IPS DF 6.9 (cell line): ENCODE data around the gene LNX2.

Experiments
- DNase-seq: peaks from one replicate; pipeline ENCODE4 v3.0.0-alpha.2; 2013; ENCODE audit warnings: low read depth, low spot score
- H3K27ac ChIP-seq: one replicate; pipeline ENCODE4 v1.5.1; 2013; ENCODE audit warnings: low read length, control low read depth
- H3K27me3 ChIP-seq: 2 replicates; pipeline ENCODE4 v1.6.1; 2013; ENCODE audit warnings: mild to moderate bottlenecking, low read length; ENCODE audit not compliant: control insufficient read depth, insufficient read depth
- H3K36me3 ChIP-seq: 2 replicates; pipeline ENCODE4 v1.6.1; 2013; ENCODE audit warnings: low read length; ENCODE audit not compliant: control insufficient read depth, insufficient read depth
- H3K4me1 ChIP-seq: 2 replicates; pipeline ENCODE4 v1.6.1; 2013; ENCODE audit warnings: low read length; ENCODE audit not compliant: control insufficient read depth, insufficient read depth
- H3K4me3 ChIP-seq: 2 replicates; pipeline ENCODE4 v1.5.1; 2013; ENCODE audit warnings: mild to moderate bottlenecking, low read length
- H3K9me3 ChIP-seq: 2 replicates; pipeline ENCODE4 v1.6.1; 2013; ENCODE audit warnings: low read length, inconsistent platforms; ENCODE audit not compliant: control insufficient read depth, insufficient read depth
- WGBS: extraction: QIAGEN DNeasy Blood & Tissue Kit; methylation state at CpG from one replicate; pipeline ENCODE4 v1.1.7; 2013; ENCODE audit warnings: mixed read lengths, missing lambda C conversion rate; ENCODE audit not compliant: insufficient read length, insufficient coverage; 5-methylcytosine and 5-hydroxymethylcytosine counted together

Gene LNX2

DNA sequence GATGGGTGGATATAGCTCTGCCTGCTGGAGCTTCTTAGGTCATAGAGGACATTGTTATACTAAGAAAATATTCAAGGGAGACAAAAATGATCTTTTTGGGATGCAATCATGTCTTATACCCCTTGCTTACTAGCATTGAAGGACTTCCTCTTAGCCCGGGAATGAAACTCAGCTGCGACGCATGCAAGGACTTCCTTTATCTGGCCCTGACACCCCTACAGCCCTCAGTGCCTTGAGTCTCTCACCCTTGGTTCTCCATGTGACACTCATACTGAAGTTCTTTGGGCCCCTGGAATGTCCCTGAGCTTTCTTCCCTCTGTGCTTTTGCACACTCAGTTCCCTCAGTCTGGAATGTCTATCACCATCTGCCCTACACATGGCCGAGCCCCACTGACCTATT, 97.5 kb downstream of the LNX2 start:
- no peaks in the 10 kb centered on the region for H3K36me3 ChIP-seq
- no peak overlapping the region for H3K27ac ChIP-seq
- H3K9me3 ChIP-seq = no peaks in the 10 kb centered on the region; the same call in 1 of the 2 replicates
- H3K4me1 ChIP-seq = no peaks in the 10 kb centered on the region; the same call in 1 of the 2 replicates
- no CpG with 5 or more reads among the region's 4 CpGs for WGBS
- no peak overlapping the region for H3K4me3 ChIP-seq
- no peak for DNase-seq
- no peaks in the 10 kb centered on the region for H3K27me3 ChIP-seq

DNA sequence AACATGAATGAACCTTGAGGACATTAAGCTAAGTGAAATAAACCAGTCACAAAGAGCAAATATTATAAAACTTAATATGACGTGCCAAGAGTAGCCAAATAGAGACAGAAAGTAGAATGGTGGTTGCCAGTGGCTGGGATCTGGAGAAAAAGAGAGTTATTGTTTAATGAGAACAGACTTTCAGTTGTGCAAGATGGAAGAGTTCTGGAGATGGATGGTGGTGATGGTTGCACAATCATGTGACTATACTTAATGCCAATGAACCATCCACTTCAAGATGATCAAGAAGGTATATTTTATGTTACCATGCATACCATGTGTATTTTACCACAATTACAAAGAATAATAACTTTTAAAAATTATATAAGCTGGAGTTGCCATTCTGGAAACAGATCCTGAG, 104.2 kb downstream of the LNX2 start:
- Histone ChIP-seq H3K27ac (no peak overlapping the region), H3K27me3 (no peaks in the 10 kb centered on the region), H3K4me3 (no peak overlapping the region), H3K36me3 (no peaks in the 10 kb centered on the region), H3K4me1 (no peaks in the 10 kb centered on the region), H3K9me3 (no peaks in the 10 kb centered on the region)
- no CpG with 5 or more reads among the region's 1 CpG for WGBS
- DNase-seq = no peak

DNA sequence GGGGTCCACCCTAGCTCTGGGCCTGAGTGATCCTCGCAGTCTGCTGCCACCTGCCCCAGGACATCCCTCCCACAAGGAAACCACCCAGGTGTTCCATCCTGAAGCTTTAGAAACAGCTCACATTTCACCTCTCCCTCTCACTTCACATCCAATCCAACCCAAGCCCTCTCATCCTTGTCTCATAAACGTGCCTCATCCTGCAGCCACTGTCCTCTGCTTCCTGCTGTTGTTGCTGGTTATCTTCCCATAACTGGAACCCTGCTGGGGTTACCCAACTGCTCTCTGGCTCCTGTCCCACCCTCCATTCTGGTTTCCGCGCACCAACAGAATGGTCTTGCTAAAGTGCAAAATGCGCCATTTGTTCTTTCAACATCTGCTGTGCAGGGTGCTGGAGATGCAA, 110.2 kb downstream of the LNX2 start:
- Histone ChIP-seq H3K27ac (no peak overlapping the region), H3K36me3 (no peaks in the 10 kb centered on the region), H3K27me3 (no peaks in the 10 kb centered on the region), H3K4me1 (no peaks in the 10 kb centered on the region), H3K9me3 (no peaks in the 10 kb centered on the region), H3K4me3 (no peak overlapping the region)
- no CpG with 5 or more reads among the region's 5 CpGs for WGBS
- DNase-seq = no peak

GRCh38 chr13:27508802-27509201, 111.5 kb downstream of the LNX2 start:
- no peaks in the 10 kb centered on the region for H3K4me1 ChIP-seq
- no peaks in the 10 kb centered on the region for H3K27me3 ChIP-seq
- WGBS = no CpG with 5 or more reads among the region's 9 CpGs
- no peak overlapping the region for H3K4me3 ChIP-seq
- no peak overlapping the region for H3K27ac ChIP-seq
- H3K9me3 ChIP-seq = no peaks in the 10 kb centered on the region
- no peaks in the 10 kb centered on the region for H3K36me3 ChIP-seq
- DNase-seq = no peak

DNA sequence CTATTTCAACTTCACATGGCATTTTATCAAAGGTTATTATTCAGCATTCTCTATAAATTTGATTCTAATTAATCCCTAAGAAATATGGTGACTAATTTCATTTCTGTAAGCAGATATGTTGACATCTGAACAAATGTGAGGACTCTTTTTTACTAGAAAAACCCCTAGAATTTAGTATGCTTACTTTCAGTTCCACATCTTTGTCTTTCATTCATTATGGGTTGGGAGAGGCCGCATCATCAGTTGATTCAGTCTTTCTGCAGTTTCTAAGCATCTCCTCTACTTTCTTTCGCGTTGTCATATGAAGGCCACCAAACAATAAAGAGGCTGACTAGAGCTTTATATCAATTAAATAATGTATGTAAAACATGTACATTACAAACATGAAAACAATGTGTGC, 114.5 kb downstream of the LNX2 start:
- no CpG with 5 or more reads among the region's 3 CpGs for WGBS
- H3K27ac ChIP-seq = no peak overlapping the region
- H3K27me3 ChIP-seq = no peaks in the 10 kb centered on the region
- H3K9me3 ChIP-seq = no peaks in the 10 kb centered on the region
- H3K36me3 ChIP-seq = no peaks in the 10 kb centered on the region
- no peak overlapping the region for H3K4me3 ChIP-seq
- no peaks in the 10 kb centered on the region for H3K4me1 ChIP-seq
- DNase-seq = no peak

GRCh38 chr13:27504868-27505194, 115.5 kb downstream of the LNX2 start:
- Histone ChIP-seq H3K4me1 (no peaks in the 10 kb centered on the region), H3K9me3 (no peaks in the 10 kb centered on the region), H3K27ac (no peak overlapping the region), H3K36me3 (no peaks in the 10 kb centered on the region), H3K27me3 (no peaks in the 10 kb centered on the region), H3K4me3 (no peak overlapping the region)
- no peak for DNase-seq
- WGBS = no CpG with 5 or more reads among the region's 5 CpGs

DNA sequence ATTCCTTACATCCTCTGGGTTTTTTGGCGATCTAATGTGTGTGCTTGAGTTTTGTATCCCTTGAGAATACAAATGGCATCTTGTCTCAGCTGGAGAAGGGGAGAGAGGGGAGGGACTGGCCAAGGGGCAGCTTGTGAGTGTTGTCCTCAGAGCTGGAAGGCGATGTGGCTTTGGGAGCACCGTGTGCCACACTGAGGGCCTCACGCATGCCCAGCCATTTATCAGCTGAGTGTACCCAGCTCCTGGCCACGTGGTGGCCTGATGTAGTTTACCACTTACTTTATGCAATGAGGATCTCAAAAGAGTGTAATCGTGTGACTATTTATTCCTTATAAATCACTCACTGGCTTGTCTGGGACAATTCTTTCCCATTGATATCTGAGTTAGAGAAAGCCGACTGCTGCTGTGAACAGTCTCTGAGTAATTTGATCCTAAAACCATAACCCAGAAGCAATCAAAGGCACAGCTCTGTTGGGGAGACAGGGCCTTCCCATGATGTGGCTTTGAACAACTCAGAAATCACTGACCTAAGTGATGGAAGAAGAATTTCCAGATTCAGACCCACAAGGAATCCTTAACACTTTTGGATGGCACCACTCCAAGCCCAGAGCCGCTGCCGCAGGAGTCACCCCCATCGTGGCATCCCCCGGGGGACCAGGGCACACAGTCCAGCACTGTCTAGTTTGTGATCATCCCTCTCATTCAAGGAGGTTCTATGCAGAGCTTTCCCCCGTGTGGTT, 116.0 kb downstream of the LNX2 start:
- no CpG with 5 or more reads among the region's 12 CpGs for WGBS
- no peak for DNase-seq
- Histone ChIP-seq H3K27ac (no peak overlapping the region), H3K27me3 (no peaks in the 10 kb centered on the region), H3K4me3 (no peak overlapping the region), H3K9me3 (no peaks in the 10 kb centered on the region), H3K4me1 (no peaks in the 10 kb centered on the region), H3K36me3 (no peaks in the 10 kb centered on the region)

DNA sequence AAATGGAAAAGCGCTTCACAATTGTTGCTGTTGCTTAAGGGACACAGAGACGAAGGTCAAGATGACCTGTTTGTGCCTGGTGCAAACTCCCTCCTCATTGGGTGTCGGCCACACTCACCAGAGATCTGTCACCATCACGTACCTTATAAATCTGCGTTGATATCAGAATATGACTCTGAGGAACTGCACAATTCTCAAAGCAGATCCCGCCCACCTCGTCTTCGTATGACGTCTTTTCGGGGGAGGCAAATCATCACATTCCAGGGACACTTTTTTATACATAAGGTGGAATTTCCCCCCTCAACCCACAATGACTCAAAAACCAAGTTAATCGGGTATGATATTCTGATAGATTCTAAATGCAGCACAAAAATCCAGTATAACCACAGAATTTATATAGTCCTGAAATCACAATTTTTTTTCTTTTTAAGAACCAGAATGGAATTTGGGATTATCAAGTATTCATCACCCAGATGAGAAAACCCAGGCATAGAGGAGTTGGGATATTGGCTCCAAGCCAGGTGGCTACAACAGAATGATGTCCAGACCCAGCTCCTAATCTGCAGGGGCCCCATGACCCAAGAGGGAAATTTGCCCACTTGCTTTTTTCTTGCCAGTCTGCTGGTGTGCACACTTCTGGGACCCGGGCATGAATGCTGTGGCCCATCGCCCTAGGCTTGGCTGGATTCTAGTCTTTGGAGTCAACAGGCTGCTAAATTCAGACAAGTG, 119.4 kb downstream of the LNX2 start:
- DNase-seq = no peak
- no CpG with 5 or more reads among the region's 13 CpGs for WGBS
- no peak overlapping the region for H3K27ac ChIP-seq

DNA sequence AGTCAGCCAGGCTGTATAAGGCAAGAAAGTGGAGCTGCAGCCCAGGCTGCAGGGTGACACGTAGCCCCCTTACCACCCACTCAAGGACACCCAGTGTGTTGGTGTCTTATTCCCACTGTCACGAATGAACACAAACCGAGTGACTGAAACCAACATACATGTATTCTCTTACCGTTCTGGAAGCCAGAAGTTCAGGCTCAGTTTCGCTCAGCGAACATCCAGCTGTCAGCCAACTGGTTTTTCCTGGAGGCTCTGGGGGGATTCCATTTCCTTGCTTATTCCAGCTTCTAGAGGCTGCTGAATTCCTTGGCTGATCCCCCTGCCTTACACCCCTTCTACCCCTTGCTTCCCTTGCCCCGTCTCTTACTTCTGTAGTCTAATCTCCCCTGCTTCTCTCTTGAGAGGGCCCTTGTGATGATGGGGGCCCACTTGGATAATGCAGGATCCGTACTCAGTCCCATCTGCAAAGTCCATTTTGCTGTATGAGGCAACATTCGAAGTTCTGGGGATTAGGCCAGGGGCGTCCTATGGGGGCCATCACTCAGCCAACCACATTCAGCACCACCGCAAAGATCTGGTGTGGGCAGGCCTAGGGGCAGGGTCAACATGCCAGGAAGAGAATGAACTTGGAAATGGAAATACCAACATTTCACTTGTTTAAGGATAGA, 122.6 kb downstream of the LNX2 start:
- Histone ChIP-seq H3K27me3 (no peaks in the 10 kb centered on the region), H3K4me1 (no peaks in the 10 kb centered on the region), H3K4me3 (no peak overlapping the region), H3K27ac (no peak overlapping the region), H3K36me3 (no peaks in the 10 kb centered on the region), H3K9me3 (no peaks in the 10 kb centered on the region)
- WGBS = no CpG with 5 or more reads among the region's 11 CpGs
- DNase-seq = no peak

More for the DNA sequence above, 119.4 kb downstream of the LNX2 start:
- Histone ChIP-seq H3K9me3 (no peaks in the 10 kb centered on the region), H3K27me3 (no peaks in the 10 kb centered on the region), H3K36me3 (no peaks in the 10 kb centered on the region), H3K4me3 (no peak overlapping the region), H3K4me1 (no peaks in the 10 kb centered on the region)

DNA sequence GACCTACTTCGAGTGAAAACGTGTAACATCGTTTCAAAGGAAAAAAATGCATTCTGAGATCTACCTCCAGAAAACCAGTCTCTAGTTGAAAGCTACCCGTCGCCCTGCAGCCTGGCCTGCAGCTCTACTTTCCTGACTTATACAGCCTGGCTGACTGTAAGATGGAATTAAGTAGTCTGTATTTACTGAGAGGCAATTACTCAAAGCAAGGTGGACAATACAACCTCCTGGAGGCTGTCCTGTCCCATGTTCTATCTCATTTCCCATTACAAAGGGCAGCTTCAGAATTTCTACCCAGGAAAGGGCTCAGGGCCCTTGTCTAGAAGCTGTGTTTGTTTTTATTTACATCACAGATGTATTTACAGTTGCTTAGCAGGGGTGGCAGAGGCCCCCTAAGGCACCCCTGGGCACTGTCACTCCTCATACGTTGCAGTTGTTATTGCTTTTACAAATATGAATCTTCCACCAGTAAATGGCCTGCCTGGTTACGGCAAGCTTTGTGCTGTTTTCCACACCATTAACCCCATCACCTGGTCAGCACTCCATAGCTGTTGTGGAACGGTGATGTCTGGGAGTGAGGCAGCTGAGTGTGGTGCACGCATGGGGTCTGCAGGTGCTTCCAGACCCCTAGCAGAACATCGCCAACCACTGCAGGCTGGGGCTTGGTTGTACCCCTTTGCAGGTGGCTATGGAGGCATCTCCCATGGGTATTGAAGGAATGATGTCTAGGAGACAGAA, 123.6 kb downstream of the LNX2 start:
- Histone ChIP-seq H3K4me3 (no peak overlapping the region), H3K27me3 (no peaks in the 10 kb centered on the region), H3K9me3 (no peaks in the 10 kb centered on the region), H3K36me3 (no peaks in the 10 kb centered on the region), H3K27ac (no peak overlapping the region), H3K4me1 (no peaks in the 10 kb centered on the region)
- no peak for DNase-seq
- WGBS = no CpG with 5 or more reads among the region's 10 CpGs
